Activated naive CD4-positive, alpha-beta T cell treated with anti-CD3 and anti-CD28 coated beads, Interleukin-2, amount 50 U/mL, for 72 hours (primary cell): Measurements from ENCODE around the gene CCL4. TPM values are rescaled to one million over a fixed set of nuclear protein-coding genes. Genes with fewer than 3 reads are reported as not detected.
"Not testable (repeated sequence)": the region's sequence is repeated elsewhere in the genome, so short reads cannot be mapped to it uniquely, and the experiment has no call there.

Experiments
- ATAC-seq, 2 donors: fragments of 150-1000 bp; cut with Tn5 transposase; 2 replicates each; pipeline ENCODE4 v1.10.0; 2021; ENCODE audit warnings: mild to moderate bottlenecking in 2 of 2, moderate library complexity in 2 of 2
- DNase-seq, 2 donors: peaks; one replicate each; pipeline ENCODE4 v3.0.0; 2021 to 2022; ENCODE audit warnings: low spot score in 2 of 2
- H3K27ac Mint-ChIP-seq, 2 donors: one replicate each; pipeline ENCODE4 v1.8.0; 2022; ENCODE audit warnings: mild to moderate bottlenecking in 2 of 2, mixed read lengths in 2 of 2
- H3K36me3 Mint-ChIP-seq, 2 donors: one replicate each; pipeline ENCODE4 v1.8.0; 2022; ENCODE audit warnings: mixed read lengths in 2 of 2
- H3K9me3 Mint-ChIP-seq, 2 donors: one replicate each; pipeline ENCODE4 v1.8.0; 2022; ENCODE audit warnings: mixed read lengths in 2 of 2
- total RNA-seq, 2 donors: library from RNA; stranded (reverse); gene quantifications; one replicate each; pipeline ENCODE4 v1.2.3, GENCODE V29; 2022

The CCL4 gene
- total RNA-seq, 2 donors from 2014 or later: 22.9 to 65.8 TPM

DNA sequence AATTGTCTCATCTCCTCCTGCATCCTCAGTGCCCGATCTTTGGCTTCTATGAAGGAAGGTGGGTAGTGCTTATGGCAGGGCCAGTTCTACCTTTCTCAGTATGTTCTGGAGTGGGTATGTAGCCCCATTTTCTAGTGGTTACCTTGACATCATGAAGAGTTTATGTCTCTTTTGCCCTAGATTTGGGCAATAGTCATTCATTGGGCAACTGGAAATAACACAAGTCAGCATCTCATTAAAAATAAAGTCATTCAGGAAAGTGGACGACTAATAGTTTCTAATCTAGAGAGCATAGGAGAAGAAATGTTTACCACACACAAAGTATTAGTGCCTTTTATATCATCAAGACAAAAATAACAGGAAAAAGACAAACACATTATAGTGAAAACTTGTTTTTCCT, 19.9 kb upstream of the CCL4 start:
- H3K36me3 Mint-ChIP-seq, ATAC-seq, DNase-seq, H3K9me3 Mint-ChIP-seq: not testable (repeated sequence)
- H3K27ac Mint-ChIP-seq: peak overlapping the region in 1 of 2 donors; percentile 4

GRCh38 chr17:36085765-36086164, 17.9 kb upstream of the CCL4 start:
- no peak overlapping the region for H3K27ac Mint-ChIP-seq
- no peak for DNase-seq
- no peaks in the 10 kb centered on the region for H3K9me3 Mint-ChIP-seq
- no peak for ATAC-seq
- no peaks in the 10 kb centered on the region for H3K36me3 Mint-ChIP-seq

- Mint-ChIP-seq H3K9me3 (no peaks in the 10 kb centered on the region), H3K36me3 (no peaks in the 10 kb centered on the region), H3K27ac (no peak overlapping the region)
- ATAC-seq (no peak), DNase-seq (no peak)
Observed at GRCh38 chr17:36086791-36087190, 16.8 kb upstream of the CCL4 start.

DNA sequence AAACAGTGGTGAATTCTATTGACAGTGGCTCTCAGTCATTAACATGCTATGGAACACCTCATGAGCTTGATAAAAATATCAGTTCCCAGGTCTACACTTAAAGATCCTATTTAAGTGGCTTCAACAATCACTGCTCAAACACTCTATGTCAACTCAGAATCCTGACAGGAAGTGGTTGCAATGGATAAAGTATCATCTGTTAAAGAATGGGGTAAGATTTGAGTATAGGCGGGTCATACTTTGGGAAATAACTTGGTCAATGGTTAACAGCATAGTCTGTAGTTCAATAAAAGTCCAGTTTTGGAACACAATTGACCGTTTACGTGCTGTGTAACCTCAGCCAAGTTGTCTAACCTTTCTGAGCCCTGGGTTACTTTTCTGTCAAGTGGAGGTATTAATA, 16.2 kb upstream of the CCL4 start:
- H3K27ac Mint-ChIP-seq, H3K36me3 Mint-ChIP-seq, H3K9me3 Mint-ChIP-seq, ATAC-seq, DNase-seq: not testable (repeated sequence)

DNA sequence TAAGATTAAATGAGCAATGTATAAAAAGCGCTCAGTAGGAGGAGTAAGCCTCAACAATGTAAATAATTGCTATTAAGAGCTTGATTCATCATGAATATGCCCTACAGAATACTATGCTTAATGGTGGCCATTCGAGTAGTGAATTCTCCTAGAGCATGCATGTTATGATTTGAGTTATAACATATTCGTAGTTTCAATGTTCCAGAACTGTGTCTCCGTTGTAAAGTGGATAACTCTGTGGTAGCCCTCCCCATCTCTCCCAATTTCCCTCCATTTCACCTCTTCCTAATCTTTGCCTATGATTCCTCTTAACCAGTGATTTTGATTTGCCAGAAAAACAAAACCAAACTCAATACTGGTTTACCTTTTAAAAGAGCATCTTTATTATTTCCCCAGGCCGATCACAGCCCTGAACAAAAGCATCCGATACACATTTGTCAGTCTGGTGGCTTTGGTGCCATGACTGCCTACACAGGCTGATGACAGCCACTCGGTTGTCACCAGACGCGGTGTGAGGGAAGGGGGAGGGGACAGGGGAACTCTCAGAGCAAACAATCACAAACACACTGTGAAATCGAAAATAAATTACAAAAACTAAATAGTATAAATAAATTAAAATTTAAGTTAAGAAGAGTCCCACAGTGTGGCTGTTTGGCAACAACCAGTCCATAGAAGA, 15.6 kb upstream of the CCL4 start:
- ATAC-seq, H3K9me3 Mint-ChIP-seq, H3K36me3 Mint-ChIP-seq, DNase-seq, H3K27ac Mint-ChIP-seq: not testable (repeated sequence)

- no peak for ATAC-seq
- DNase-seq: no peak
- no peaks in the 10 kb centered on the region for H3K9me3 Mint-ChIP-seq
- H3K36me3 Mint-ChIP-seq: no peaks in the 10 kb centered on the region
- H3K27ac Mint-ChIP-seq: peak overlapping the region in 1 of 2 donors; percentile 52
Observed at GRCh38 chr17:36088670-36089338, 14.8 kb upstream of the CCL4 start.

DNA sequence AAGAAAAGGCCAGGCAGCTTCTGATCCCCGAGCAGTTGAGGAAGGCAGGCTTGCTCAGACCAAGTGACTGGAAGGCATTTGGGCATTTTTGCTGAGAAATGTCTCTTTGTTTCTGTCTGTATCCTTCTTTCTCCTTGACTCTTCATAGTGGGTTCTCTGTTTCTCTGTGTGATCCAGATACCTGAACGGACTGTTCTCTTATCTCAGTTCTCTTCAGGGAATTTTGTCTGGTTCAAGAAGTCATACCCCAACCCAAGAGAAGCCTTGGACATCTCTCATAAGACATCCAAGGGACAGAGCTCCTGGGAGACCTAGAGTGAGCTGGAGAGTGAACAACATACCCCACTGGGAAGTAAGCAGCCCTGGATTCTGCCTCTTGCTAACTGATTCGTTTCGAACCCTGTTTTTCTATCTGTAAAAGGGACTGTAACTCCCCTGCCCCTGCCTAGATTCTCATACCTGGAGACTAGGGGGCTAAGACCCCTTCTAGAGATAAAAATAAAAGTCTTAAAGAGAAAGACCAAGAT, 14.2 kb upstream of the CCL4 start:
- Mint-ChIP-seq H3K27ac (peak overlapping the region; percentile 52 to 87), H3K9me3 (no peaks in the 10 kb centered on the region)

GRCh38 chr17:36089888-36090836, 13.5 kb upstream of the CCL4 start, which contains the start of gene CCL3:
Gene CCL3 (minus strand): TSS chr17:36090143. CDS start chr17:36090058, 85 bp downstream.
- peak; percentile 43 to 59 for DNase-seq
- peak; percentile 78 to 85 for ATAC-seq

More for the DNA sequence above, 14.2 kb upstream of the CCL4 start:
- no peak for DNase-seq
- no peaks in the 10 kb centered on the region for H3K36me3 Mint-ChIP-seq
- no peak for ATAC-seq

GRCh38 chr17:36092230-36092629, 11.4 kb upstream of the CCL4 start:
- ATAC-seq (peak; percentile 43 to 78), DNase-seq (peak in 1 of 2 donors; percentile 52)
- H3K27ac Mint-ChIP-seq: no peak overlapping the region
- no peaks in the 10 kb centered on the region for H3K36me3 Mint-ChIP-seq
- no peaks in the 10 kb centered on the region for H3K9me3 Mint-ChIP-seq

More at GRCh38 chr17:36089888-36090836, 13.5 kb upstream of the CCL4 start, which contains the start of gene CCL3:
- Mint-ChIP-seq H3K27ac (peak within 1 kb of the TSS; percentile 52 to 87), H3K9me3 (no peaks in the 10 kb centered on the region), H3K36me3 (no peaks in the 10 kb centered on the region)

DNA sequence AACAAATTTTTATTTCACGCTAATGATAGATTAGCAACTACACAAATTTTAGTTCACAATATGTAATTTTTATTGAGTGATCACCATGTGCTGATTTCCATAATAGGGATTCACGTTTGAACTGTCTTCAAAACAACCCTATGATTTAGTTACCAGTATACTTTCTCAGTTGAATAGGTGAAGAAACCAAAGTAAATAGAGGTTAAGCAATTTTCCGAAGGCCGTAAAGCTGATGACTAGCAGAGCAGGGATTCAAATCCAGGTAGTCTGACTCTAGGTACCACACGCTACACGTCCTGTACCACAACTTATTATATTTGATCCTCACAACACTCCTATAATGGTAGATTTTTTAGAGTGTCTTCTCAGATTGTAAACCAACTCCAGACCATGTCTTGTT, 10.9 kb upstream of the CCL4 start:
- ATAC-seq, H3K27ac Mint-ChIP-seq, DNase-seq, H3K9me3 Mint-ChIP-seq, H3K36me3 Mint-ChIP-seq: not testable (repeated sequence)

DNA sequence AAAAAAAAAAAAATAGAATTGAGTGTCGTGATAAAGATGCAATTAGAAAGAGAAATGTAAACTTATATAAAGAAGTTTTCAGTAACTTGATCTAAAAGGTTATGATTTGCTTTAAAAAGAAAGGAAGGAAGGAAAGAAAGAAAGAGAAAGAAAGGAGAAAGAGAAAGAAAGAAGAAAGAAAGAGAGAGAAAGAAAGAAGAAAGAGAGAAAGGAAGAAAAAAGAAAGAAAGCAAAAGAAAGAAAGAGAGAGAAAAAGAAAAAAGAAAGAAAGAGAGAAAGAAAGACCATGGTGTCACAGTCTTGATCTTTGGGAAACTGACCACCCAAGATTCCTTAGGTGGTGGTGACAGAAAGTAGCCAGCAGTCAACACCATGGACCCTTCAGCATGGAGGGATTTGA, 9.4 kb upstream of the CCL4 start:
- Mint-ChIP-seq H3K36me3 (no peaks in the 10 kb centered on the region), H3K27ac (no peak overlapping the region), H3K9me3 (no peaks in the 10 kb centered on the region)
- no peak for ATAC-seq
- DNase-seq: no peak

- DNase-seq (no peak), ATAC-seq (no peak)
- Mint-ChIP-seq H3K36me3 (no peaks in the 10 kb centered on the region), H3K27ac (no peak overlapping the region), H3K9me3 (no peaks in the 10 kb centered on the region)
Observed at GRCh38 chr17:36094746-36095145, 8.9 kb upstream of the CCL4 start.

DNA sequence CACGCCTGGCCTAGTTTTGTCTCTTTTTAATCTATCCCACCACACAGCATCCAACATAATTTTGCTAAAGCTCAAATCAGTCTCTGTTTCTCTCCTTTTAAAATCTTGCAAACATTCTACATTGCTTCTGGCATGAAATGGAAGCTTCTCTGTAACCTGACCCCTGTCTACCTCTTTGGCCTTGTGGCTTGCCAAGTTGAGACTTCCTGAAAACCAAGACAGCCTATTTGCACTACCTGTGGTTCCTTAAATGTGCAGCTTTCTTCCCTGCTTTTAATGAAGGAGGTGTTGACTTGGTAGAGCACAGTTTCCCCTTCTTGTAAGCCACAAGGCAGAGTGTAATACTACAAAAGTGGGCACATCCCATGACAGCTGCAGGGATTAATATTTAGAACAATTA, 7.6 kb upstream of the CCL4 start:
- peak overlapping the region in 1 of 2 donors; percentile 53 for H3K27ac Mint-ChIP-seq
- H3K9me3 Mint-ChIP-seq: no peaks in the 10 kb centered on the region
- no peaks in the 10 kb centered on the region for H3K36me3 Mint-ChIP-seq
- DNase-seq: no peak
- ATAC-seq: no peak

- H3K27ac Mint-ChIP-seq: peak overlapping the region in 1 of 2 donors; percentile 4
- DNase-seq, ATAC-seq, H3K9me3 Mint-ChIP-seq, H3K36me3 Mint-ChIP-seq: not testable (repeated sequence)
Observed at GRCh38 chr17:36099004-36099403, 4.6 kb upstream of the CCL4 start.

GRCh38 chr17:36104246-36104645, 619 bp downstream of the CCL4 start:
- H3K36me3 Mint-ChIP-seq, H3K27ac Mint-ChIP-seq, ATAC-seq, DNase-seq, H3K9me3 Mint-ChIP-seq: not testable (repeated sequence)

DNA sequence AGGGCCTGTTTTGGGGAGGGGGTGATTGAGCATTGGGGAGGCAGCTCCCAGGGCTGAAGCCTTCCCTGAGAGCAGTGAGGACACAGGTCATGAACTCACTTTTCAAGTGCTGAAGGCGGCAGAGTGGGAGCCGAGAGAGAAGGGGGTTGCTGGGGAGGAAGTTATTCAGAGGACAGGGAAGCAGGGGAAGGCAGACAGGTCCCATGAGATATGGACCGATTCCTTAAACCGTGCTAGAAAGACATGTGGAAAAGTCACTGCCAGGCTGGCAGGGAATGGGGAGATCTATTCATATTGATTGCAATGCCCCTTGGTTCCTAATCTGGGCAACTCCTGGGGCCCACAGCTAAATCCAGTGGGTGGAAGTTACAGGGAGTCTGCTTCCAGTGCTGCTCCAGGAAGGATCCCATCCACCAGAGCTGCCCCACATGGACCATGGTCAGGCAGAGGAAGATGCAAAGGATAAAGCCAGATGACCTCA, 1.1 kb downstream of the CCL4 start:
- peak overlapping the region in 1 of 2 donors; percentile 19 for H3K27ac Mint-ChIP-seq
- no peaks in the 10 kb centered on the region for H3K9me3 Mint-ChIP-seq
- ATAC-seq: no peak

More for the DNA sequence above, 1.1 kb downstream of the CCL4 start:
- H3K36me3 Mint-ChIP-seq: no peaks in the 10 kb centered on the region
- DNase-seq: no peak
